ENCODE measurements around the gene CLRN2. TPM values are rescaled to one million over a fixed set of nuclear protein-coding genes. Genes with fewer than 3 reads are reported as not detected.
A peak's percentile ranks its signal among the peaks of the same experiment; 100 is the strongest.

CLRN2 gene
- total and polyA plus RNA-seq, 9 of the 15 experiments (the other 6 are each of a cell fraction or from before 2014, with no cell fraction given) = not detected

GRCh38 chr4:17511509-17511949, 3.4 kb upstream of the CLRN2 start:
- CTCF ChIA-PET (ENCODE audit: low intra/inter-chr PET ratio) = interaction anchor here (1.1 to 1.9 kb wide), 2 partner anchors 125 to 297 kb away, joined by 5 to 6 read pairs; no protein-coding TSS in a partner anchor
- Histone ChIP-seq H3K4me3 (peak overlapping the region; percentile 89), H3K36me3 (ENCODE audit: control insufficient read depth, insufficient read depth, low read length) (peaks cover 34% of the 10 kb centered on the region), H3K27ac (ENCODE audit: extremely low read depth, low read depth, low read length) (peak overlapping the region; percentile 71), H3K27me3 (ENCODE audit: control insufficient read depth in 2 of 2, insufficient read depth in 2 of 2, low read length in 2 of 2) (peaks cover 11% of the 10 kb centered on the region in 2 experiments; a peak in 4 of 5 replicates), H4K20me1 (replicated peaks; ENCODE audit: control insufficient read depth, insufficient read depth, low read length) (peaks cover 4% of the 10 kb centered on the region; the same call in 1 of the 2 replicates), H3K9me1 (ENCODE audit: control insufficient read depth, insufficient read depth, low read length) (no peaks in the 10 kb centered on the region), H3K4me2 (ENCODE audit: insufficient read depth, low read length) (peak overlapping the region; percentile 92), H3K4me1 (replicated peaks in 1 of 2; ENCODE audit: control insufficient read depth in 2 of 2, insufficient read depth in 2 of 2, low read length in 2 of 2) (peaks cover 8 to 17% of the 10 kb centered on the region in 2 experiments; a peak in 4 of 5 replicates), H3K9ac (ENCODE audit: insufficient read depth in 1 of 2, low read depth in 2 of 2, low read length in 2 of 2) (peak overlapping the region; percentile 86 to 90), H2AFZ (ENCODE audit: low read depth, low read length) (peak overlapping the region; percentile 92), H3K9me3 (replicated peaks; ENCODE audit: control insufficient read depth, insufficient read depth, low read depth, low read length) (no peaks in the 10 kb centered on the region), H3K79me2 (ENCODE audit: control insufficient read depth, insufficient read depth, low read length) (peaks cover 19% of the 10 kb centered on the region)
- FAIRE-seq = no peak
- 1% methylated on average over 27 of the region's 32 CpGs for WGBS (ENCODE audit: insufficient coverage, low coverage, missing lambda C conversion rate)
- TSS peak; percentile 55 for BruUV-seq (replicated peaks)
- in situ Hi-C loops (cut with MboI) = no loop called here
- peak; percentile 46 to 61 (median 60) for DNase-seq (ENCODE audit: extremely low read depth in 1 of 4, low spot score in 3 of 4)
- intact Hi-C loops (cut with micrococcal nuclease) = no loop called here
- POLR2A ChIA-PET = interaction anchor here (1.0 to 2.0 kb wide), 2 partner anchors 38 to 299 kb away, joined by 4 to 7 read pairs; partner anchors contain the start of gene DCAF16
- peak; percentile 73 for ATAC-seq
- TF ChIP-seq MEIS2 (IDR thresholded peaks at IDR 0.05; ENCODE audit: partially characterized antibody) (peak; percentile 0), LCOR (CRISPR knock-in tag; IDR thresholded peaks at IDR 0.05) (0 out of 2 replicates have a peak, but pooled peaks have one; percentile 24), NR2C1 (IDR thresholded peaks at IDR 0.05) (no peak), NR2C1 (tag; IDR thresholded peaks at IDR 0.05) (no peak), PURB (CRISPR knock-in tag; IDR thresholded peaks at IDR 0.05; ENCODE audit: low read depth) (no peak), EHMT2 (IDR thresholded peaks at IDR 0.05) (no peak), HOXB6 (CRISPR knock-in tag; IDR thresholded peaks at IDR 0.05; ENCODE audit: borderline replicate concordance) (no peak), ARID4B (CRISPR knock-in tag; IDR thresholded peaks at IDR 0.05) (peak; percentile 62; the same call in 1 of the 2 replicates), NUFIP1 (IDR thresholded peaks at IDR 0.05; ENCODE audit: partially characterized antibody) (no peak), SMARCA4 (IDR thresholded peaks at IDR 0.05) (no peak), NFIC (IDR thresholded peaks at IDR 0.05) (0 out of 2 replicates have a peak, but pooled peaks have one; percentile 8), ZNF232 (CRISPR knock-in tag; IDR thresholded peaks at IDR 0.05) (no peak)
- TF ChIP-seq, protein P1, sequence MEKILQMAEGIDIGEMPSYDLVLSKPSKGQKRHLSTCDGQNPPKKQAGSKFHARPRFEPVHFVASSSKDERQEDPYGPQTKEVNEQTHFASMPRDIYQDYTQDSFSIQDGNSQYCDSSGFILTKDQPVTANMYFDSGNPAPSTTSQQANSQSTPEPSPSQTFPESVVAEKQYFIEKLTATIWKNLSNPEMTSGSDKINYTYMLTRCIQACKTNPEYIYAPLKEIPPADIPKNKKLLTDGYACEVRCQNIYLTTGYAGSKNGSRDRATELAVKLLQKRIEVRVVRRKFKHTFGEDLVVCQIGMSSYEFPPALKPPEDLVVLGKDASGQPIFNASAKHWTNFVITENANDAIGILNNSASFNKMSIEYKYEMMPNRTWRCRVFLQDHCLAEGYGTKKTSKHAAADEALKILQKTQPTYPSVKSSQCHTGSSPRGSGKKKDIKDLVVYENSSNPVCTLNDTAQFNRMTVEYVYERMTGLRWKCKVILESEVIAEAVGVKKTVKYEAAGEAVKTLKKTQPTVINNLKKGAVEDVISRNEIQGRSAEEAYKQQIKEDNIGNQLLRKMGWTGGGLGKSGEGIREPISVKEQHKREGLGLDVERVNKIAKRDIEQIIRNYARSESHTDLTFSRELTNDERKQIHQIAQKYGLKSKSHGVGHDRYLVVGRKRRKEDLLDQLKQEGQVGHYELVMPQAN (IDR thresholded peaks at IDR 0.05; ENCODE audit: borderline replicate concordance) = peak; percentile 42; the same call in 1 of the 2 replicates
- TF ChIP-seq, protein P2, sequence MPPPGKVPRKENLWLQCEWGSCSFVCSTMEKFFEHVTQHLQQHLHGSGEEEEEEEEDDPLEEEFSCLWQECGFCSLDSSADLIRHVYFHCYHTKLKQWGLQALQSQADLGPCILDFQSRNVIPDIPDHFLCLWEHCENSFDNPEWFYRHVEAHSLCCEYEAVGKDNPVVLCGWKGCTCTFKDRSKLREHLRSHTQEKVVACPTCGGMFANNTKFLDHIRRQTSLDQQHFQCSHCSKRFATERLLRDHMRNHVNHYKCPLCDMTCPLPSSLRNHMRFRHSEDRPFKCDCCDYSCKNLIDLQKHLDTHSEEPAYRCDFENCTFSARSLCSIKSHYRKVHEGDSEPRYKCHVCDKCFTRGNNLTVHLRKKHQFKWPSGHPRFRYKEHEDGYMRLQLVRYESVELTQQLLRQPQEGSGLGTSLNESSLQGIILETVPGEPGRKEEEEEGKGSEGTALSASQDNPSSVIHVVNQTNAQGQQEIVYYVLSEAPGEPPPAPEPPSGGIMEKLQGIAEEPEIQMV (tag; conservative IDR thresholded peaks at IDR 0.05; ENCODE audit: low read depth) = no peak
- TF ChIP-seq, protein P3, sequence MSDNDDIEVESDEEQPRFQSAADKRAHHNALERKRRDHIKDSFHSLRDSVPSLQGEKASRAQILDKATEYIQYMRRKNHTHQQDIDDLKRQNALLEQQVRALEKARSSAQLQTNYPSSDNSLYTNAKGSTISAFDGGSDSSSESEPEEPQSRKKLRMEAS (CRISPR knock-in tag; IDR thresholded peaks at IDR 0.05) = peak; percentile 83

Data from K562 (cell line).